ENCODE data around the gene DCLRE1B.

Gene DCLRE1B

GRCh38 chr1:113870778-113871177, 34.3 kb upstream of the DCLRE1B start:
- Histone ChIP-seq H3K4me1 (ENCODE audit: control insufficient read depth, insufficient read depth, low read length) (no peaks in the 10 kb centered on the region), H3K36me3 (ENCODE audit: control insufficient read depth in 2 of 2, insufficient read depth in 2 of 2, low read length in 2 of 2) (no peaks in the 10 kb centered on the region), H3K4me3 (ENCODE audit: low read length in 2 of 2) (no peak overlapping the region), H3K27ac (ENCODE audit: low read length) (no peak overlapping the region), H3K9ac (ENCODE audit: low read length in 2 of 2) (no peak overlapping the region), H3K9me3 (ENCODE audit: control insufficient read depth in 2 of 2, low read length in 2 of 2) (no peaks in the 10 kb centered on the region), H3K27me3 (ENCODE audit: control insufficient read depth in 1 of 2, insufficient read depth in 2 of 2, low read length in 2 of 2) (no peaks in the 10 kb centered on the region)

- Histone ChIP-seq H3K9ac (ENCODE audit: low read length in 2 of 2) (no peak within 1 kb of the TSS), H3K4me1 (ENCODE audit: control insufficient read depth, insufficient read depth, low read length) (no peaks in the 10 kb centered on the region), H3K27me3 (ENCODE audit: control insufficient read depth in 1 of 2, insufficient read depth in 2 of 2, low read length in 2 of 2) (no peaks in the 10 kb centered on the region), H3K27ac (ENCODE audit: low read length) (no peak within 1 kb of the TSS), H3K9me3 (ENCODE audit: control insufficient read depth in 2 of 2, low read length in 2 of 2) (no peaks in the 10 kb centered on the region), H3K4me3 (ENCODE audit: low read length in 2 of 2) (no peak within 1 kb of the TSS), H3K36me3 (ENCODE audit: control insufficient read depth in 2 of 2, insufficient read depth in 2 of 2, low read length in 2 of 2) (no peaks in the 10 kb centered on the region)
These were observed 33.5 kb upstream of the DCLRE1B start, which contains the start of gene PTPN22 for GRCh38 chr1:113871597-113872113. Gene PTPN22 (minus strand): TSS chr1:113871712.

DNA sequence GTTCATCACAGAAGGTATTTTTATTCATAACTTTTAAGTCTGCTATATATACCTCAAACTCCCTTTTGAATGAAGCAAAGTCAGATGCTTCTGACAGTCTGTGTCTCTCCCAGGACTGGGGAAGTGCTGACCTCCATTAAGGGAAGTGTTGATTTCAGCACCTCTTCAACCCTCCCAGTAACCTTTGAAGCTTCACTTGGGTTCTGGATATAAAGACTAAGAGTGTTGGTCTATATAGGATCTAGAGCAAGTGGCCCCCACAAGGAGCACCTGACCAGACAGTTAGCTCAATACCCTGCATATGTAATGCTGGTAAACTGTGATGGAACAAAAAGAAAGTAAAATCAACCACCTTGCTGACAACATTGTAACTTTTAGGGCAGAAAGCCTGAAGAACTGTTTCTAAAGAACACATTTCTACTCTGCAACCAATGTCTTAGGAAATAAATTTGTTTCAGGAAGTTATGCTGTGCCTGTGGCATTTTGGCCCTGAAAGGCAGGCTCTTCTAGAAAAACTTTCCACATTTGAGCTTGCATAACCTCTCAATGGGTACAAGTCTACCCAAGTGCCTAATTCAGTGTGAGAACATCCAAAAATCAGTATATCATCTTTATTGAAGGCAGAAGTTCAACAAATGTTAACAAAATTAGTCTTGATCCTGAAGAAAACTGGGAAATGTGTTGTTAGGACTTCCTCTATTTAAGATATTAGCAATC, 32.7 kb upstream of the DCLRE1B start:
- no peaks in the 10 kb centered on the region for H3K27me3 ChIP-seq (ENCODE audit: control insufficient read depth in 1 of 2, insufficient read depth in 2 of 2, low read length in 2 of 2)
- H3K4me1 ChIP-seq (ENCODE audit: control insufficient read depth, insufficient read depth, low read length): no peaks in the 10 kb centered on the region
- no peak overlapping the region for H3K9ac ChIP-seq (ENCODE audit: low read length in 2 of 2)
- H3K9me3 ChIP-seq (ENCODE audit: control insufficient read depth in 2 of 2, low read length in 2 of 2): no peaks in the 10 kb centered on the region
- H3K36me3 ChIP-seq (ENCODE audit: control insufficient read depth in 2 of 2, insufficient read depth in 2 of 2, low read length in 2 of 2): no peaks in the 10 kb centered on the region
- no peak overlapping the region for H3K27ac ChIP-seq (ENCODE audit: low read length)
- no peak overlapping the region for H3K4me3 ChIP-seq (ENCODE audit: low read length in 2 of 2)

DNA sequence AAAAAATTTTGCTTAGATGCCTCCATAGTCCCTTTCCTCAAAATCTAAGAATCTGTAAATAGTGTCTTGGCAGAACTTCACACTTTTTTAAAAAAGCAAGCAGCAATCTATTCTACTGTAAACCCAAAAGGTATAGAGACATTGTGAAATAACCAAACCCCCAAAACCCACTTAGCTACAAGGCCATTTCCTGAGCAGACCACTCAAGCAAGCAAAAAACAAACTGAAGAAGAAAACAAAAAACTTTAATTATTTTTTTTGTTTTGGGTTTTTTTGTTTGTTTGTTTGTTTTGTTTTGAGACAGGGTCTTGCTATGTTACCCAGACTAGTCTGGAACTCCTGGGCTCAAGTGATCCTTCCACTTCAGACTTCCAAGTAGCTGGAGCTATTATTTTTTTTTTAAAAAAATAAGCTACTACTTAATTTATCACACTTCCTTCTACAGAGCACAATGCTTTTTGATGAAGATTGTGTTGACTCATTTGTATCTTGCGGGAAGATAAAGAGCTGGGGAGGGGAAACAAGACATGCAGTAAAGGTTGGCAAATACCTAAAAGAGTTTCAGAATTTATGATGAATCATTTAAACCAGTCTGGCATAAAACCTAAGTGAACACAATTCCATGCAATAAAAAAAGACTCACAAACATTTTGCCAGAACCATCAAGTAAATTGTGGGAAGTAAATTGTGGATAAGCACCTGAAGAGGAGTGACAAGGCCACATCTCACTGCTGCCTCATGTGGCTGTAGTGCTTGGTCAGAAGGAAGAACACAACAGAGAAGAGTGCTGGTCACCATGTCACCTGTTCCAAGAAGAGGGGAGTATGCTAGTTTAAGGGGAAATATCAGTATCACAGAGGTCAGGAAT, 30.9 kb upstream of the DCLRE1B start:
- H3K36me3 ChIP-seq (ENCODE audit: control insufficient read depth in 2 of 2, insufficient read depth in 2 of 2, low read length in 2 of 2): no peaks in the 10 kb centered on the region
- H3K27me3 ChIP-seq (ENCODE audit: control insufficient read depth in 1 of 2, insufficient read depth in 2 of 2, low read length in 2 of 2): no peaks in the 10 kb centered on the region
- H3K4me3 ChIP-seq (ENCODE audit: low read length in 2 of 2): no peak overlapping the region
- H3K9me3 ChIP-seq (ENCODE audit: control insufficient read depth in 2 of 2, low read length in 2 of 2): no peaks in the 10 kb centered on the region
- no peak overlapping the region for H3K9ac ChIP-seq (ENCODE audit: low read length in 2 of 2)
- H3K4me1 ChIP-seq (ENCODE audit: control insufficient read depth, insufficient read depth, low read length): no peaks in the 10 kb centered on the region
- H3K27ac ChIP-seq (ENCODE audit: low read length): no peak overlapping the region

GRCh38 chr1:113875714-113876113, 29.4 kb upstream of the DCLRE1B start:
- H3K27ac ChIP-seq (ENCODE audit: low read length): no peak overlapping the region
- H3K36me3 ChIP-seq (ENCODE audit: control insufficient read depth in 2 of 2, insufficient read depth in 2 of 2, low read length in 2 of 2): no peaks in the 10 kb centered on the region
- H3K9ac ChIP-seq (ENCODE audit: low read length in 2 of 2): no peak overlapping the region
- no peaks in the 10 kb centered on the region for H3K4me1 ChIP-seq (ENCODE audit: control insufficient read depth, insufficient read depth, low read length)
- no peaks in the 10 kb centered on the region for H3K9me3 ChIP-seq (ENCODE audit: control insufficient read depth in 2 of 2, low read length in 2 of 2)
- H3K4me3 ChIP-seq (ENCODE audit: low read length in 2 of 2): no peak overlapping the region
- no peaks in the 10 kb centered on the region for H3K27me3 ChIP-seq (ENCODE audit: control insufficient read depth in 1 of 2, insufficient read depth in 2 of 2, low read length in 2 of 2)

DNA sequence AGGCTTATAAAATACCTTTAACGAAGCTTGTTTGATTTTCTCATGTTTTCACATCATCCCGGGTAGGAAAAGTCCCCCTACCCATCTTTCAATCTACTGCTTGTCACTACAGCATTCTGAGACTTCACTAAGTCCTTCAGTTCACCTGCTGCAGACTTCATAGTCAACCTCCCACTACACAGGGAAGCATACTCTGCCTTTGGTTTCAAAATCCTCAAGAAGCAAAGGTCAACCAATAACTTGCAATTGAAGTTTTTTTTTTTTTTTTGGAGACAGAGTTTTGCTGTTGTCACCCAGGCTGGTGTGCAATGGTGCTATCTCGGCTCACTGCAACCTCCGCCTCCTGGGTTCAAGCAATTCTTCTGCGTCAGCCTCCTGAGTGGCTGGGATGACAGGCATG, 28.9 kb upstream of the DCLRE1B start:
- no peaks in the 10 kb centered on the region for H3K9me3 ChIP-seq (ENCODE audit: control insufficient read depth in 2 of 2, low read length in 2 of 2)
- no peaks in the 10 kb centered on the region for H3K36me3 ChIP-seq (ENCODE audit: control insufficient read depth in 2 of 2, insufficient read depth in 2 of 2, low read length in 2 of 2)
- H3K27ac ChIP-seq (ENCODE audit: low read length): no peak overlapping the region
- no peaks in the 10 kb centered on the region for H3K27me3 ChIP-seq (ENCODE audit: control insufficient read depth in 1 of 2, insufficient read depth in 2 of 2, low read length in 2 of 2)
- H3K4me3 ChIP-seq (ENCODE audit: low read length in 2 of 2): no peak overlapping the region
- no peaks in the 10 kb centered on the region for H3K4me1 ChIP-seq (ENCODE audit: control insufficient read depth, insufficient read depth, low read length)
- no peak overlapping the region for H3K9ac ChIP-seq (ENCODE audit: low read length in 2 of 2)

DNA sequence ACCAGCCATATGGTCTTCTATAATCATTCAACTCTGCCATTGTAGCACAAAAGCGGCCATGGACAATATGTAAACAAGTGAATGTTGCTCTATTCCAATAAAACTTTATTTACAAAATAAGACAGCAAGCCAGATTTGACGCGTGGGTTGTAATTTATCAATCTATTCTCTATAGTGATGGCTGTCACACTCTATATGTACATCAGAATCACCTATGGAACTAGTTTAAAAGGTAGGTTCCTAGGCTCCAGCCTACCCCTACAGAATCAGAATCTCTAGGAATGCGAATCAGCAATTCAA, 25.4 kb upstream of the DCLRE1B start:
- H3K27ac ChIP-seq (ENCODE audit: low read length): no peak overlapping the region

DNA sequence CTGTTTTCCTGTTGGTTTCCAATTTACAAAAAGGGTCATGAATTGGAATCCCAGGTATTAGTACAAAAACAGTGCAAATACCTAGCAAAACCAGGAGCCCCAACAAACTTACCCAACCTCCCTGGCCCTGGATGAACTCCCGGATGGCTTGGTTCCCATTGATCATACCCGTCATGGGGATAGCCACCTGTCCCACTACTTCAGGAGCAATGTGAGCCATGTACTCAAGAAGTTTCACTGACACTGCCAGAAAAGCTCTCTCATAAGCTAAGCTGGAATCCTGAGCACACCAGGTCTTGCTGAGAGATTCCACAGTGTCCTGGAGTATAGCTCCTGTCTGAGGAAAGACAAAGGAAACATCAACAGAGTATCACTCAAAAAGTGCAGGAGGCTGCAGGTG, 23.5 kb upstream of the DCLRE1B start:
- Histone ChIP-seq H3K9me3 (ENCODE audit: control insufficient read depth in 2 of 2, low read length in 2 of 2) (no peaks in the 10 kb centered on the region), H3K4me1 (ENCODE audit: control insufficient read depth, insufficient read depth, low read length) (no peaks in the 10 kb centered on the region), H3K4me3 (ENCODE audit: low read length in 2 of 2) (no peak overlapping the region), H3K27ac (ENCODE audit: low read length) (no peak overlapping the region), H3K36me3 (ENCODE audit: control insufficient read depth in 2 of 2, insufficient read depth in 2 of 2, low read length in 2 of 2) (no peaks in the 10 kb centered on the region), H3K27me3 (ENCODE audit: control insufficient read depth in 1 of 2, insufficient read depth in 2 of 2, low read length in 2 of 2) (no peaks in the 10 kb centered on the region), H3K9ac (ENCODE audit: low read length in 2 of 2) (no peak overlapping the region)

More for the DNA sequence above, 25.4 kb upstream of the DCLRE1B start:
- H3K36me3 ChIP-seq (ENCODE audit: control insufficient read depth in 2 of 2, insufficient read depth in 2 of 2, low read length in 2 of 2): no peaks in the 10 kb centered on the region
- no peaks in the 10 kb centered on the region for H3K27me3 ChIP-seq (ENCODE audit: control insufficient read depth in 1 of 2, insufficient read depth in 2 of 2, low read length in 2 of 2)
- no peaks in the 10 kb centered on the region for H3K9me3 ChIP-seq (ENCODE audit: control insufficient read depth in 2 of 2, low read length in 2 of 2)
- H3K9ac ChIP-seq (ENCODE audit: low read length in 2 of 2): no peak overlapping the region
- no peaks in the 10 kb centered on the region for H3K4me1 ChIP-seq (ENCODE audit: control insufficient read depth, insufficient read depth, low read length)
- no peak overlapping the region for H3K4me3 ChIP-seq (ENCODE audit: low read length in 2 of 2)

DNA sequence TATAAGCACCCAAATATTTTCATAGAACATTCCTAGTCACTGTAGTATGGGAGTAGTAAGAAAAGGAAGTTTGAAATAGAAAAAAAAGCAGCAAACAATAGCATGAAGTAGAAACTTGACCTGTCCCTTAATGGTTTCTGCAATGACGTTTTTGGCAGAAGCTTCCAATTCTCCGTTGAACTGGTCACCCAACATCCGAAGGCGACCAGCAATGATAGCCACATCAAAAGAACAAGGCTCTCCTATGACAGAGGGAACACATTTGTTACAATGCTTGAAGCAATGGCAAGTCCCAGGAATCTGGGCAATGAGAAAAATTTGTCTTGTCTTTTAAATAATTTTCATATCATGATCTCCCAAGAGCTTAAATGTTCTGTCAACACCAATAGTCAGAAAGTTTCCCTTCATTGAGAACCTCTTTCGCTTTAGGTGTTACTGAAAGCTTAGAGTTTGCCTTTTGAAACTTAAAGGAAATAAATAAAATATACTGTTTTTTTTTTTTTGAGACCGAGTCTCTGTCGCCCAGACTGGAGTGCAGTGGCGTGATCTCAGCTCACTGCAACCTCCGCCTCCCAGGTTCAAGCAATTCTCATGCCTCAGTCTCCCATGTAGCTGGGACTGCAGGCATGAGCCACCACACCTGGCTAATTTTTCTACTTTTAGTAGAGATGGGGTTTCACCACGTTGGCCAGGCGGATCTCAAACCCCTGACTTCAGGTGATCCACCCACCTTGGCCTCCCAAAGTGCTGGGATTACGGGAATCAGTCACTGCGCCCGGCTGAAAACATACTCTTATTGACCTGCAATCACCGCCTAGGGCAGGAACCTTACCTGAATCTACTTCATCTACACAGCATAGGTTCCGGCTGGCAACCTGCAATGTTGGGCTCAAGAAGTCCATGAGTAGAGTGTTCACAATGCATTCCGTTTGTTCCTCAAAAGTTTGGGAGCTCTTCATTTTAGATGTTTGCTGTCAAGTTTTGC, 18.4 kb upstream of the DCLRE1B start:
- H3K9me3 ChIP-seq (ENCODE audit: control insufficient read depth in 2 of 2, low read length in 2 of 2): no peaks in the 10 kb centered on the region
- no peaks in the 10 kb centered on the region for H3K4me1 ChIP-seq (ENCODE audit: control insufficient read depth, insufficient read depth, low read length)
- no peak overlapping the region for H3K4me3 ChIP-seq (ENCODE audit: low read length in 2 of 2)
- no peaks in the 10 kb centered on the region for H3K36me3 ChIP-seq (ENCODE audit: control insufficient read depth in 2 of 2, insufficient read depth in 2 of 2, low read length in 2 of 2)
- no peak overlapping the region for H3K9ac ChIP-seq (ENCODE audit: low read length in 2 of 2)
- no peak overlapping the region for H3K27ac ChIP-seq (ENCODE audit: low read length)
- H3K27me3 ChIP-seq (ENCODE audit: control insufficient read depth in 1 of 2, insufficient read depth in 2 of 2, low read length in 2 of 2): no peaks in the 10 kb centered on the region

GRCh38 chr1:113887402-113888175, 17.5 kb upstream of the DCLRE1B start, which contains the start of gene BCL2L15:
Gene BCL2L15 (minus strand): TSS chr1:113887581. CDS start chr1:113887375, 206 bp downstream.
- no peak within 1 kb of the TSS for H3K9ac ChIP-seq (ENCODE audit: low read length in 2 of 2)
- no peaks in the 10 kb centered on the region for H3K36me3 ChIP-seq (ENCODE audit: control insufficient read depth in 2 of 2, insufficient read depth in 2 of 2, low read length in 2 of 2)
- no peaks in the 10 kb centered on the region for H3K9me3 ChIP-seq (ENCODE audit: control insufficient read depth in 2 of 2, low read length in 2 of 2)
- no peak within 1 kb of the TSS for H3K4me3 ChIP-seq (ENCODE audit: low read length in 2 of 2)
- no peak within 1 kb of the TSS for H3K27ac ChIP-seq (ENCODE audit: low read length)
- H3K4me1 ChIP-seq (ENCODE audit: control insufficient read depth, insufficient read depth, low read length): no peaks in the 10 kb centered on the region
- no peaks in the 10 kb centered on the region for H3K27me3 ChIP-seq (ENCODE audit: control insufficient read depth in 1 of 2, insufficient read depth in 2 of 2, low read length in 2 of 2)
